Ovary (tissue), 3 donors: Measurements from ENCODE around the gene ERN1.

Source experiments
- EP300 ChIP-seq: sonication (generic); formaldehyde crosslinking; IDR thresholded peaks from one replicate; pipeline ENCODE4 v1.6.1; 2017; ENCODE audit warnings: antibody characterized with exemption
- POLR2A ChIP-seq: fragments of 450-650 bp; IDR thresholded peaks from one replicate; pipeline ENCODE4 v1.6.1; 2017; ENCODE audit warnings: antibody characterized with exemption, mild to moderate bottlenecking, moderate library complexity
- TF ChIP-seq, protein P1 (sequence below), 3 donors: fragments of 450-650 bp in 2 of 3; fragments of 200-600 bp in 1 of 3; IDR thresholded peaks; one replicate each; pipeline versions ENCODE4 v1.5.1 to v1.8.0; 2016 to 2022; ENCODE audit warnings: antibody characterized with exemption in 3 of 3, mild to moderate bottlenecking in 1 of 3
- donor health status: DM: no; HTN: no; CAD: no.

DNA sequence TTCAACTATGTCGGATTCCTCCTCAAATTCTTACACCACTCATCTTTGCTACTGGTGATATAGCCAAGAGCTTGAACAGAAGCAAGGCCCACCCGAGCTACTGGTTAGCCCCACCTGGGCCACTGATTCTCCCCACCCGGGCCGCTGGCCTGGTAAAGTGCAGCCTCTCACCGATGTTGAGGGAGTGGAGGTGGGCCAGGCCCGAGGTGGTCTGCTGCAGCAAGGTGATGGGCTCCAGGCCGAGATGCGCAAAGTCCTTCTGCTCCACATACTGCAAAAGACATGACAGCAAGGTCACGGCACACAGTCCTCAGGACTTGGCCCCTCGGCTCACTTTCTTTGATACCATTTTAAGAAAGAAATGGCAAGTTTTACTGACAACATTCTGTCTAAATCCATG is 76.8 kb downstream of the ERN1 start:
- TF ChIP-seq, protein P1, sequence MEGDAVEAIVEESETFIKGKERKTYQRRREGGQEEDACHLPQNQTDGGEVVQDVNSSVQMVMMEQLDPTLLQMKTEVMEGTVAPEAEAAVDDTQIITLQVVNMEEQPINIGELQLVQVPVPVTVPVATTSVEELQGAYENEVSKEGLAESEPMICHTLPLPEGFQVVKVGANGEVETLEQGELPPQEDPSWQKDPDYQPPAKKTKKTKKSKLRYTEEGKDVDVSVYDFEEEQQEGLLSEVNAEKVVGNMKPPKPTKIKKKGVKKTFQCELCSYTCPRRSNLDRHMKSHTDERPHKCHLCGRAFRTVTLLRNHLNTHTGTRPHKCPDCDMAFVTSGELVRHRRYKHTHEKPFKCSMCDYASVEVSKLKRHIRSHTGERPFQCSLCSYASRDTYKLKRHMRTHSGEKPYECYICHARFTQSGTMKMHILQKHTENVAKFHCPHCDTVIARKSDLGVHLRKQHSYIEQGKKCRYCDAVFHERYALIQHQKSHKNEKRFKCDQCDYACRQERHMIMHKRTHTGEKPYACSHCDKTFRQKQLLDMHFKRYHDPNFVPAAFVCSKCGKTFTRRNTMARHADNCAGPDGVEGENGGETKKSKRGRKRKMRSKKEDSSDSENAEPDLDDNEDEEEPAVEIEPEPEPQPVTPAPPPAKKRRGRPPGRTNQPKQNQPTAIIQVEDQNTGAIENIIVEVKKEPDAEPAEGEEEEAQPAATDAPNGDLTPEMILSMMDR (IDR thresholded peaks at IDR 0.05), result no peak
- TF ChIP-seq POLR2A (no peak), EP300 (no peak)
